Measurements from ENCODE around the gene PRKD3.

DNA sequence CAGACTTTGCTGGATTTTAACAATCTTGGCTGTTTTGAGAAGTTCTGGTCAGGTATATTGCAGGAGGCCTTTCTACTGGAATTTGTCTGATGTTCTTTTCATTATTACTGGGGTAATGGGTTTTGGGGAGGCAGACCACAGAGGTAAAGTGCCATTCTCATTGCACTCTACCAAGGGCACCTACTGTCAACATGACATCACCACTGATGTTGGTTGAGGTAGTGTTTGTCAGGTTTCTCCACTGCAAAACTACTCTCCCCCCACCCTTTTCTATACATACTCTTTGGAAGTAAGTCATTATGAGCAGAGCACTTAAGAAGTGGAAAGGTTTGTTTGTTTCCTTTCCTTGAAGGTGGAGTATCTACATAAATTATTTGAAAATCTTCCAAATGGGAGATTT is 27.0 kb downstream of the PRKD3 start:
- no peak for TF ChIP-seq GATA3 (IDR thresholded peaks at IDR 0.05; ENCODE audit: low read depth, low read length)
- TF ChIP-seq GATA2 (IDR thresholded peaks at IDR 0.05; ENCODE audit: low read depth, low read length): no peak
